Activated naive CD4-positive, alpha-beta T cell treated with anti-CD3 and anti-CD28 coated beads, Interleukin-2, amount 50 U/mL, for 72 hours (primary cell): ENCODE data around the gene SLC44A1. TPM values are rescaled to one million over a fixed set of nuclear protein-coding genes. Genes with fewer than 3 reads are reported as not detected.

Experiments
- ATAC-seq, 2 donors: fragments of 150-1000 bp; cut with Tn5 transposase; 2 replicates each; pipeline ENCODE4 v1.10.0; 2021; ENCODE audit warnings: mild to moderate bottlenecking in 2 of 2, moderate library complexity in 2 of 2
- DNase-seq, 2 donors: peaks; one replicate each; pipeline ENCODE4 v3.0.0; 2021 to 2022; ENCODE audit warnings: low spot score in 2 of 2
- H3K27ac Mint-ChIP-seq, 2 donors: one replicate each; pipeline ENCODE4 v1.8.0; 2022; ENCODE audit warnings: mild to moderate bottlenecking in 2 of 2, mixed read lengths in 2 of 2
- H3K36me3 Mint-ChIP-seq, 2 donors: one replicate each; pipeline ENCODE4 v1.8.0; 2022; ENCODE audit warnings: mixed read lengths in 2 of 2
- H3K9me3 Mint-ChIP-seq, 2 donors: one replicate each; pipeline ENCODE4 v1.8.0; 2022; ENCODE audit warnings: mixed read lengths in 2 of 2
- total RNA-seq, 2 donors: library from RNA; stranded (reverse); gene quantifications; one replicate each; pipeline ENCODE4 v1.2.3, GENCODE V29; 2022

The SLC44A1 gene
- 10 to 100 TPM in 1 of 2 donors, 1 to 10 TPM in 1; 6.0 to 11.2 TPM for total RNA-seq

GRCh38 chr9:105244003-105244733, at the start of gene SLC44A1:
SLC44A1 (plus strand) TSS chr9:105244651; CDS start chr9:105244869, 218 bp downstream.
- peak; percentile 90 to 95 for ATAC-seq
- DNase-seq: peak; percentile 81 to 93
- no peaks in the 10 kb centered on the region for H3K9me3 Mint-ChIP-seq
- peak within 1 kb of the TSS; percentile 86 to 88 for H3K27ac Mint-ChIP-seq
- H3K36me3 Mint-ChIP-seq: peaks cover 0 to 6% of the 10 kb centered on the region in 2 donors

GRCh38 chr9:105195259-105195658, 49.2 kb upstream of the SLC44A1 start:
- DNase-seq (no peak), ATAC-seq (no peak)
- no peak overlapping the region for H3K27ac Mint-ChIP-seq
- no peaks in the 10 kb centered on the region for H3K36me3 Mint-ChIP-seq
- H3K9me3 Mint-ChIP-seq: no peaks in the 10 kb centered on the region

- ATAC-seq (no peak), DNase-seq (no peak)
- H3K36me3 Mint-ChIP-seq: no peaks in the 10 kb centered on the region
- H3K9me3 Mint-ChIP-seq: no peaks in the 10 kb centered on the region
- H3K27ac Mint-ChIP-seq: no peak overlapping the region
These were observed 46.4 kb upstream of the SLC44A1 start for GRCh38 chr9:105198023-105198422.

GRCh38 chr9:105198865-105199264, 45.6 kb upstream of the SLC44A1 start:
- Mint-ChIP-seq H3K27ac (no peak overlapping the region), H3K9me3 (no peaks in the 10 kb centered on the region)

GRCh38 chr9:105204416-105204815, 40.0 kb upstream of the SLC44A1 start:
- Mint-ChIP-seq H3K9me3 (no peaks in the 10 kb centered on the region), H3K36me3 (no peaks in the 10 kb centered on the region), H3K27ac (no peak overlapping the region)
- no peak for ATAC-seq
- no peak for DNase-seq

More at GRCh38 chr9:105198865-105199264, 45.6 kb upstream of the SLC44A1 start:
- ATAC-seq: no peak
- no peak for DNase-seq
- no peaks in the 10 kb centered on the region for H3K36me3 Mint-ChIP-seq

- Mint-ChIP-seq H3K9me3 (no peaks in the 10 kb centered on the region), H3K36me3 (no peaks in the 10 kb centered on the region), H3K27ac (no peak overlapping the region)
- ATAC-seq (no peak), DNase-seq (no peak)
These were observed 38.5 kb upstream of the SLC44A1 start for GRCh38 chr9:105205787-105206495.

- no peaks in the 10 kb centered on the region for H3K36me3 Mint-ChIP-seq
- H3K9me3 Mint-ChIP-seq: no peaks in the 10 kb centered on the region
- no peak for ATAC-seq
- H3K27ac Mint-ChIP-seq: no peak overlapping the region
- DNase-seq: no peak
These were observed 38.0 kb upstream of the SLC44A1 start for GRCh38 chr9:105206496-105206820.

- Mint-ChIP-seq H3K9me3 (no peaks in the 10 kb centered on the region), H3K36me3 (no peaks in the 10 kb centered on the region), H3K27ac (no peak overlapping the region)
- ATAC-seq (no peak), DNase-seq (no peak)
These were observed 37.4 kb upstream of the SLC44A1 start for GRCh38 chr9:105206821-105207699.

- H3K36me3 Mint-ChIP-seq: no peaks in the 10 kb centered on the region
- H3K9me3 Mint-ChIP-seq: no peaks in the 10 kb centered on the region
- H3K27ac Mint-ChIP-seq: no peak overlapping the region
- DNase-seq: no peak
- ATAC-seq: no peak
These were observed 27.8 kb upstream of the SLC44A1 start for GRCh38 chr9:105216440-105217178.

- peaks cover 4 to 14% of the 10 kb centered on the region in 2 donors for H3K9me3 Mint-ChIP-seq
- H3K36me3 Mint-ChIP-seq: peaks cover 4 to 5% of the 10 kb centered on the region in 2 donors
- H3K27ac Mint-ChIP-seq: no peak overlapping the region
- ATAC-seq (no peak), DNase-seq (no peak)
These were observed 25.8 kb upstream of the SLC44A1 start for GRCh38 chr9:105218673-105219072.

- Mint-ChIP-seq H3K27ac (no peak overlapping the region), H3K36me3 (peaks cover 10 to 12% of the 10 kb centered on the region in 2 donors), H3K9me3 (peaks cover 11 to 21% of the 10 kb centered on the region in 2 donors)
- no peak for DNase-seq
- no peak for ATAC-seq
These were observed 25.1 kb upstream of the SLC44A1 start for GRCh38 chr9:105219291-105219805.

- no peak for DNase-seq
- H3K36me3 Mint-ChIP-seq: peaks cover 19 to 20% of the 10 kb centered on the region in 2 donors
- no peak for ATAC-seq
- H3K9me3 Mint-ChIP-seq: peaks cover 18 to 25% of the 10 kb centered on the region in 2 donors
- no peak overlapping the region for H3K27ac Mint-ChIP-seq
These were observed 24.0 kb upstream of the SLC44A1 start for GRCh38 chr9:105220451-105220850.

GRCh38 chr9:105223544-105224140, 20.8 kb upstream of the SLC44A1 start:
- DNase-seq (no peak), ATAC-seq (no peak)
- H3K27ac Mint-ChIP-seq: no peak overlapping the region
- H3K9me3 Mint-ChIP-seq: peaks cover 18 to 25% of the 10 kb centered on the region in 2 donors
- H3K36me3 Mint-ChIP-seq: peaks cover 19 to 20% of the 10 kb centered on the region in 2 donors

GRCh38 chr9:105226055-105226454, 18.4 kb upstream of the SLC44A1 start:
- ATAC-seq (no peak), DNase-seq (no peak)
- Mint-ChIP-seq H3K36me3 (peaks cover 19 to 20% of the 10 kb centered on the region in 2 donors), H3K27ac (no peak overlapping the region), H3K9me3 (peaks cover 18 to 25% of the 10 kb centered on the region in 2 donors)

GRCh38 chr9:105232207-105232606, 12.2 kb upstream of the SLC44A1 start:
- H3K27ac Mint-ChIP-seq: no peak overlapping the region

GRCh38 chr9:105233873-105234272, 10.6 kb upstream of the SLC44A1 start:
- H3K9me3 Mint-ChIP-seq: no peaks in the 10 kb centered on the region
- DNase-seq (no peak), ATAC-seq (no peak)
- H3K36me3 Mint-ChIP-seq: no peaks in the 10 kb centered on the region
- H3K27ac Mint-ChIP-seq: no peak overlapping the region

More at GRCh38 chr9:105232207-105232606, 12.2 kb upstream of the SLC44A1 start:
- no peaks in the 10 kb centered on the region for H3K9me3 Mint-ChIP-seq
- DNase-seq (no peak), ATAC-seq (no peak)
- H3K36me3 Mint-ChIP-seq: no peaks in the 10 kb centered on the region
